DOHH2 (cell line): ENCODE measurements around the gene ANLN.

Experiments used
- CTCF ChIP-seq: fragments of 200-600 bp; sonication (generic); IDR thresholded peaks from one replicate; pipeline ENCODE4 v1.5.1; 2014; ENCODE audit warnings: antibody characterized with exemption, mild to moderate bottlenecking, low read depth, low read length; ENCODE audit not compliant: poor library complexity, severe bottlenecking
- EZH2phosphoT487 ChIP-seq: fragments of 200-600 bp; sonication (generic); IDR thresholded peaks from 2 replicates; pipeline ENCODE4 v1.6.1; 2017; ENCODE audit warnings: borderline replicate concordance, mild to moderate bottlenecking, antibody characterized with exemption, low read length, moderate library complexity, mixed read lengths

- TF ChIP-seq EZH2phosphoT487 (no peak), CTCF (no peak)
Observed at GRCh38 chr7:36348256-36348655, 41.4 kb upstream of the ANLN start.
